ENCODE results near the gene RALB. TPM values are rescaled to one million over a fixed set of nuclear protein-coding genes. Genes with fewer than 3 reads are reported as not detected.

RALB gene
- total RNA-seq, 1 experiment from 2014 or later, result 17.1 TPM

DNA sequence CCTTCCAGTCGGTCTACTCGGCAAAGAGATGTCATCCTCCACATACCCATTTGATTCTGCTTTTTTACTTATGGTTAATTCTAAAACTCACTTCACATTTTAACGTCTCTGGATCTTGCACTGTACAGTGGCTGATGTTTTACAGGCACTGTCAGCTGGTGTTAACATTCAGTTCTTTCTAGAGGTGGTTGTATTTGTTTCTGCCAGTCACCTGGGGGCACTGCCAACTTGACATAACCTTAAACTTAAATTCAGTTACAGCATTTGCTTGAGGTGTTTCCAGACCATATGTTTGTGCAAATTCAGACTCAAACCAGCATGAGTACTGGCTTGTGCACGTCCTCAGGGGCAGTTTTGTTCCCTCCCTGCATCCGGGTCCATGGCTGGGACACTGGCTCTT, 24.1 kb upstream of the RALB start:
- ChIA-PET POLR2A (no interaction called here), CTCF (interaction anchor here (1.8 kb wide), 1 partner anchor 84 kb away, joined by 8 read pairs; no protein-coding TSS in a partner anchor)
- Mint-ChIP-seq H3K36me3 (no peaks in the 10 kb centered on the region), H3K27me3 (ENCODE audit: low read depth) (peaks cover 37% of the 10 kb centered on the region), H3K9me3 (no peaks in the 10 kb centered on the region), H3K4me1 (peaks cover 5% of the 10 kb centered on the region; the same call in 1 of the 2 replicates), H3K27ac (no peak overlapping the region), H3K4me3 (no peak overlapping the region)
- TF ChIP-seq NFATC4 (CRISPR knock-in tag; IDR thresholded peaks at IDR 0.05) (no peak), NFE2L1 (CRISPR knock-in tag; IDR thresholded peaks at IDR 0.05) (no peak), NR3C1 (CRISPR knock-in tag; conservative IDR thresholded peaks at IDR 0.05; ENCODE audit: low read depth) (no peak), ETV6 (CRISPR knock-in tag; IDR thresholded peaks at IDR 0.05) (no peak), NFYB (CRISPR knock-in tag; conservative IDR thresholded peaks at IDR 0.05; ENCODE audit: low read depth) (no peak), EMX1 (CRISPR knock-in tag; IDR thresholded peaks at IDR 0.05) (no peak), ZNF423 (CRISPR knock-in tag; IDR thresholded peaks at IDR 0.05) (no peak), ZNF232 (CRISPR knock-in tag; IDR thresholded peaks at IDR 0.05) (no peak), JAZF1 (CRISPR knock-in tag; IDR thresholded peaks at IDR 0.05) (no peak), JUN (CRISPR knock-in tag; IDR thresholded peaks at IDR 0.05) (no peak), ZNF263 (CRISPR knock-in tag; IDR thresholded peaks at IDR 0.05; ENCODE audit: low read depth) (no peak)
- TF ChIP-seq, protein P1, sequence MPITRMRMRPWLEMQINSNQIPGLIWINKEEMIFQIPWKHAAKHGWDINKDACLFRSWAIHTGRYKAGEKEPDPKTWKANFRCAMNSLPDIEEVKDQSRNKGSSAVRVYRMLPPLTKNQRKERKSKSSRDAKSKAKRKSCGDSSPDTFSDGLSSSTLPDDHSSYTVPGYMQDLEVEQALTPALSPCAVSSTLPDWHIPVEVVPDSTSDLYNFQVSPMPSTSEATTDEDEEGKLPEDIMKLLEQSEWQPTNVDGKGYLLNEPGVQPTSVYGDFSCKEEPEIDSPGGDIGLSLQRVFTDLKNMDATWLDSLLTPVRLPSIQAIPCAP (CRISPR knock-in tag; IDR thresholded peaks at IDR 0.05), result no peak
- TF ChIP-seq, protein P2, sequence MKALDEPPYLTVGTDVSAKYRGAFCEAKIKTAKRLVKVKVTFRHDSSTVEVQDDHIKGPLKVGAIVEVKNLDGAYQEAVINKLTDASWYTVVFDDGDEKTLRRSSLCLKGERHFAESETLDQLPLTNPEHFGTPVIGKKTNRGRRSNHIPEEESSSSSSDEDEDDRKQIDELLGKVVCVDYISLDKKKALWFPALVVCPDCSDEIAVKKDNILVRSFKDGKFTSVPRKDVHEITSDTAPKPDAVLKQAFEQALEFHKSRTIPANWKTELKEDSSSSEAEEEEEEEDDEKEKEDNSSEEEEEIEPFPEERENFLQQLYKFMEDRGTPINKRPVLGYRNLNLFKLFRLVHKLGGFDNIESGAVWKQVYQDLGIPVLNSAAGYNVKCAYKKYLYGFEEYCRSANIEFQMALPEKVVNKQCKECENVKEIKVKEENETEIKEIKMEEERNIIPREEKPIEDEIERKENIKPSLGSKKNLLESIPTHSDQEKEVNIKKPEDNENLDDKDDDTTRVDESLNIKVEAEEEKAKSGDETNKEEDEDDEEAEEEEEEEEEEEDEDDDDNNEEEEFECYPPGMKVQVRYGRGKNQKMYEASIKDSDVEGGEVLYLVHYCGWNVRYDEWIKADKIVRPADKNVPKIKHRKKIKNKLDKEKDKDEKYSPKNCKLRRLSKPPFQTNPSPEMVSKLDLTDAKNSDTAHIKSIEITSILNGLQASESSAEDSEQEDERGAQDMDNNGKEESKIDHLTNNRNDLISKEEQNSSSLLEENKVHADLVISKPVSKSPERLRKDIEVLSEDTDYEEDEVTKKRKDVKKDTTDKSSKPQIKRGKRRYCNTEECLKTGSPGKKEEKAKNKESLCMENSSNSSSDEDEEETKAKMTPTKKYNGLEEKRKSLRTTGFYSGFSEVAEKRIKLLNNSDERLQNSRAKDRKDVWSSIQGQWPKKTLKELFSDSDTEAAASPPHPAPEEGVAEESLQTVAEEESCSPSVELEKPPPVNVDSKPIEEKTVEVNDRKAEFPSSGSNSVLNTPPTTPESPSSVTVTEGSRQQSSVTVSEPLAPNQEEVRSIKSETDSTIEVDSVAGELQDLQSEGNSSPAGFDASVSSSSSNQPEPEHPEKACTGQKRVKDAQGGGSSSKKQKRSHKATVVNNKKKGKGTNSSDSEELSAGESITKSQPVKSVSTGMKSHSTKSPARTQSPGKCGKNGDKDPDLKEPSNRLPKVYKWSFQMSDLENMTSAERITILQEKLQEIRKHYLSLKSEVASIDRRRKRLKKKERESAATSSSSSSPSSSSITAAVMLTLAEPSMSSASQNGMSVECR (CRISPR knock-in tag; IDR thresholded peaks at IDR 0.05; ENCODE audit: borderline replicate concordance), result no peak
- TF ChIP-seq, protein P3, sequence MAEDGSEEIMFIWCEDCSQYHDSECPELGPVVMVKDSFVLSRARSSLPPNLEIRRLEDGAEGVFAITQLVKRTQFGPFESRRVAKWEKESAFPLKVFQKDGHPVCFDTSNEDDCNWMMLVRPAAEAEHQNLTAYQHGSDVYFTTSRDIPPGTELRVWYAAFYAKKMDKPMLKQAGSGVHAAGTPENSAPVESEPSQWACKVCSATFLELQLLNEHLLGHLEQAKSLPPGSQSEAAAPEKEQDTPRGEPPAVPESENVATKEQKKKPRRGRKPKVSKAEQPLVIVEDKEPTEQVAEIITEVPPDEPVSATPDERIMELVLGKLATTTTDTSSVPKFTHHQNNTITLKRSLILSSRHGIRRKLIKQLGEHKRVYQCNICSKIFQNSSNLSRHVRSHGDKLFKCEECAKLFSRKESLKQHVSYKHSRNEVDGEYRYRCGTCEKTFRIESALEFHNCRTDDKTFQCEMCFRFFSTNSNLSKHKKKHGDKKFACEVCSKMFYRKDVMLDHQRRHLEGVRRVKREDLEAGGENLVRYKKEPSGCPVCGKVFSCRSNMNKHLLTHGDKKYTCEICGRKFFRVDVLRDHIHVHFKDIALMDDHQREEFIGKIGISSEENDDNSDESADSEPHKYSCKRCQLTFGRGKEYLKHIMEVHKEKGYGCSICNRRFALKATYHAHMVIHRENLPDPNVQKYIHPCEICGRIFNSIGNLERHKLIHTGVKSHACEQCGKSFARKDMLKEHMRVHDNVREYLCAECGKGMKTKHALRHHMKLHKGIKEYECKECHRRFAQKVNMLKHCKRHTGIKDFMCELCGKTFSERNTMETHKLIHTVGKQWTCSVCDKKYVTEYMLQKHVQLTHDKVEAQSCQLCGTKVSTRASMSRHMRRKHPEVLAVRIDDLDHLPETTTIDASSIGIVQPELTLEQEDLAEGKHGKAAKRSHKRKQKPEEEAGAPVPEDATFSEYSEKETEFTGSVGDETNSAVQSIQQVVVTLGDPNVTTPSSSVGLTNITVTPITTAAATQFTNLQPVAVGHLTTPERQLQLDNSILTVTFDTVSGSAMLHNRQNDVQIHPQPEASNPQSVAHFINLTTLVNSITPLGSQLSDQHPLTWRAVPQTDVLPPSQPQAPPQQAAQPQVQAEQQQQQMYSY (CRISPR knock-in tag; IDR thresholded peaks at IDR 0.05), result no peak
- DNase-seq (ENCODE audit: low spot score), result no peak
- ATAC-seq, result no peak

DNA sequence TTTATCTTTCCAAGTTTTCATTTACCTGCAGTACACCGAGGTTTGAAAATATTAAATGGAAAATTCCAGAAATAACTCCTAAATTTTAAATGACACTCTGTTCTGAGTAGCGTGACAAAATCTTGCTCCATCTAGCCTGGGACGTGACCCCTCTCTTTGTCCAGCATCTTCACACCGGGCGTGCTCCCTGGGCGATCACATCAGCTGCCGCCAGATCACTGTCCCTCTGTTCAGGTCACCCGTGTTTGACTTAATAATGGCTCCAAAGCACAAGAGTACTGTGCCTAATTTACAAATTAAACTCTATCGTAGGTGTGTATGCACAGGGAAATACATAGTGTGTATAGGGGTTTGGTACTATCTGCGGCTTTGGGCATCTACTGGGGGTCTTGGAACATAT, 23.3 kb upstream of the RALB start:
- ChIA-PET POLR2A (no interaction called here), CTCF (interaction anchor here (1.8 kb wide), 1 partner anchor 83 kb away, joined by 8 read pairs; no protein-coding TSS in a partner anchor)
- ATAC-seq (no peak), DNase-seq (ENCODE audit: low spot score) (no peak)
- H3K36me3 Mint-ChIP-seq, result no peaks in the 10 kb centered on the region
- no peak overlapping the region for H3K4me3 Mint-ChIP-seq
- no peaks in the 10 kb centered on the region for H3K9me3 Mint-ChIP-seq
- H3K4me1 Mint-ChIP-seq, result no peaks in the 10 kb centered on the region
- no peak overlapping the region for H3K27ac Mint-ChIP-seq
- H3K27me3 Mint-ChIP-seq (ENCODE audit: low read depth), result peaks cover 29% of the 10 kb centered on the region
- TF ChIP-seq SMAD4 (CRISPR knock-in tag; IDR thresholded peaks at IDR 0.05) (no peak), ZNF263 (CRISPR knock-in tag; IDR thresholded peaks at IDR 0.05; ENCODE audit: low read depth) (no peak), ZNF219 (CRISPR knock-in tag; IDR thresholded peaks at IDR 0.05; ENCODE audit: borderline replicate concordance) (no peak), ELF4 (CRISPR knock-in tag; IDR thresholded peaks at IDR 0.05; ENCODE audit: low read depth) (no peak), ZNF425 (CRISPR knock-in tag; conservative IDR thresholded peaks at IDR 0.05) (no peak), JUN (CRISPR knock-in tag; IDR thresholded peaks at IDR 0.05) (no peak), STAT6 (CRISPR knock-in tag; conservative IDR thresholded peaks at IDR 0.05; ENCODE audit: low read depth) (no peak)
